Fibroblast of lung (primary cell): ENCODE results near the gene ZSWIM6. TPM values are rescaled to one million over a fixed set of nuclear protein-coding genes. Genes with fewer than 3 reads are reported as not detected.

Source experiments
- DNase-seq, 2 donors: peaks; one replicate each; pipeline versions ENCODE4 v3.0.0 to v3.0.0-alpha.2; 2010; ENCODE audit warnings: low read depth in 2 of 2
- H2AFZ ChIP-seq: 2 replicates; pipeline ENCODE4 v1.5.1; 2012; ENCODE audit warnings: low read length, control low read depth, inconsistent platforms
- H3K27ac ChIP-seq: 2 replicates; pipeline ENCODE4 v1.5.1; 2011; ENCODE audit warnings: low read length, control low read depth; ENCODE audit not compliant: insufficient read depth
- H3K27me3 ChIP-seq: 2 replicates; pipeline ENCODE4 v1.5.1; 2011; ENCODE audit warnings: mild to moderate bottlenecking, low read length; ENCODE audit not compliant: control insufficient read depth, insufficient read depth
- H3K36me3 ChIP-seq: 2 replicates; pipeline ENCODE4 v1.5.1; 2011; ENCODE audit warnings: low read length; ENCODE audit not compliant: control insufficient read depth, insufficient read depth
- H3K4me1 ChIP-seq: 2 replicates; pipeline ENCODE4 v1.5.1; 2011; ENCODE audit warnings: low read length; ENCODE audit not compliant: control insufficient read depth, insufficient read depth; ENCODE audit errors: extremely low read depth
- H3K4me2 ChIP-seq: 2 replicates; pipeline ENCODE4 v1.5.1; 2011; ENCODE audit warnings: low read length, control low read depth; ENCODE audit not compliant: insufficient read depth; ENCODE audit errors: extremely low read depth
- H3K4me3 ChIP-seq, 4 experiments: fragments of 200-600 bp in 1 of 4; sonication (generic) in 1 of 4; replicated peaks in 1 of 4; 2 replicates each; pipeline ENCODE4 v1.5.1; 2011 to 2016; ENCODE audit warnings: low read length in 4 of 4, low read depth in 3 of 4, mild to moderate bottlenecking in 3 of 4, control low read depth in 2 of 4, inconsistent platforms in 1 of 4, mixed read lengths in 1 of 4; ENCODE audit not compliant: insufficient read depth in 1 of 4; ENCODE audit errors: control extremely low read depth in 1 of 4
- H3K79me2 ChIP-seq: 2 replicates; pipeline ENCODE4 v1.5.1; 2012; ENCODE audit warnings: mild to moderate bottlenecking, low read length, inconsistent platforms; ENCODE audit not compliant: control insufficient read depth, insufficient read depth
- H3K9ac ChIP-seq: 2 replicates; pipeline ENCODE4 v1.5.1; 2011; ENCODE audit warnings: mild to moderate bottlenecking, low read length, control low read depth; ENCODE audit not compliant: insufficient read depth
- H3K9me3 ChIP-seq: 2 replicates; pipeline ENCODE4 v1.5.1; 2012; ENCODE audit warnings: low read depth, low read length; ENCODE audit not compliant: control insufficient read depth, insufficient read depth
- H4K20me1 ChIP-seq: 2 replicates; pipeline ENCODE4 v1.5.1; 2011; ENCODE audit warnings: low read length; ENCODE audit not compliant: control insufficient read depth, insufficient read depth; ENCODE audit errors: extremely low read depth
- EZH2 ChIP-seq: IDR thresholded peaks from 2 replicates; pipeline ENCODE4 v1.5.1; 2012; ENCODE audit warnings: low read length, control low read depth, mild to moderate bottlenecking; ENCODE audit errors: missing control alignments
- polyA plus RNA-seq, 2 donors: library from polyadenylated mRNA; depleted of rRNA in 1 of 2; stranded (reverse) in 1 of 2; unstranded in 1 of 2; fragments of >200 nt; gene quantifications; 2 replicates each; pipeline ENCODE4 v1.2.1, GENCODE V29; 2011 to 2012; ENCODE audit warnings: missing spikeins in 1 of 2
- total RNA-seq: library from RNA; depleted of rRNA; stranded (reverse); fragments of >200 nt; gene quantifications from 2 replicates; pipeline ENCODE4 v1.2.1, GENCODE V29; 2014
- TF ChIP-seq, protein P1 (sequence below), 2 donors: IDR thresholded peaks in 1 of 2; conservative IDR thresholded peaks in 1 of 2; 1 replicate in 1 of 2; 2 replicates in 1 of 2; pipeline ENCODE4 v1.5.1; 2011 to 2012; ENCODE audit warnings: low read length in 2 of 2, control low read depth in 1 of 2, inconsistent platforms in 1 of 2, low read depth in 1 of 2, mild to moderate bottlenecking in 1 of 2

The ZSWIM6 gene
- total and polyA plus RNA-seq, 2 donors (not counting 1 experiment from before 2014, with no cell fraction given), result 23.5 to 26.6 TPM

DNA sequence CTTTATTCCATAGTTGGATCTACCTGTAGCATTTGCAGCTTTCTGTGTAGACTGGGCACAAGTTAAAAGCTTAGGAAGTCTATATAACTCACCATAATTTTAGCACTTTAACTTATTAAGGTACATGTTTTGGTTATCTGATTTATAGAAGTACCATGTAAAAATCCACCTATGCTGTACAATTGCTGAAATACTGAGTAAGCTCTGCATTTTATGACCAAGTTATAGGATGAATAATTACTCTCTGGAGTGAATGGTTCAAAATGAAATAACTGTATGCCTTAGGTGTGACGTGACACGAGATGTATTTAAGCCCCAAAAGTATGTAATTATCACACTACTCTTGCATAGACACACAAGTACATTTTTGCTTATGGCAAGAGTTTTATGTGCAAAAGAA lies 22.1 kb downstream of the ZSWIM6 start:
- Histone ChIP-seq H3K27me3 (no peaks in the 10 kb centered on the region), H3K4me3 (no peak overlapping the region), H4K20me1 (peaks cover 19% of the 10 kb centered on the region), H3K79me2 (peaks cover 96% of the 10 kb centered on the region), H3K9me3 (no peaks in the 10 kb centered on the region), H3K4me2 (no peak overlapping the region), H2AFZ (no peak overlapping the region), H3K27ac (no peak overlapping the region), H3K36me3 (no peaks in the 10 kb centered on the region), H3K9ac (no peak overlapping the region), H3K4me1 (no peaks in the 10 kb centered on the region)
- TF ChIP-seq, protein P1, sequence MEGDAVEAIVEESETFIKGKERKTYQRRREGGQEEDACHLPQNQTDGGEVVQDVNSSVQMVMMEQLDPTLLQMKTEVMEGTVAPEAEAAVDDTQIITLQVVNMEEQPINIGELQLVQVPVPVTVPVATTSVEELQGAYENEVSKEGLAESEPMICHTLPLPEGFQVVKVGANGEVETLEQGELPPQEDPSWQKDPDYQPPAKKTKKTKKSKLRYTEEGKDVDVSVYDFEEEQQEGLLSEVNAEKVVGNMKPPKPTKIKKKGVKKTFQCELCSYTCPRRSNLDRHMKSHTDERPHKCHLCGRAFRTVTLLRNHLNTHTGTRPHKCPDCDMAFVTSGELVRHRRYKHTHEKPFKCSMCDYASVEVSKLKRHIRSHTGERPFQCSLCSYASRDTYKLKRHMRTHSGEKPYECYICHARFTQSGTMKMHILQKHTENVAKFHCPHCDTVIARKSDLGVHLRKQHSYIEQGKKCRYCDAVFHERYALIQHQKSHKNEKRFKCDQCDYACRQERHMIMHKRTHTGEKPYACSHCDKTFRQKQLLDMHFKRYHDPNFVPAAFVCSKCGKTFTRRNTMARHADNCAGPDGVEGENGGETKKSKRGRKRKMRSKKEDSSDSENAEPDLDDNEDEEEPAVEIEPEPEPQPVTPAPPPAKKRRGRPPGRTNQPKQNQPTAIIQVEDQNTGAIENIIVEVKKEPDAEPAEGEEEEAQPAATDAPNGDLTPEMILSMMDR (conservative IDR thresholded peaks at IDR 0.05 in 1 of 2, IDR thresholded peaks at IDR 0.05 in 1 of 2; ENCODE audit: low read depth in 1 of 2, low read length in 2 of 2), result no peak
- no peak for TF ChIP-seq EZH2
- DNase-seq, result no peak

DNA sequence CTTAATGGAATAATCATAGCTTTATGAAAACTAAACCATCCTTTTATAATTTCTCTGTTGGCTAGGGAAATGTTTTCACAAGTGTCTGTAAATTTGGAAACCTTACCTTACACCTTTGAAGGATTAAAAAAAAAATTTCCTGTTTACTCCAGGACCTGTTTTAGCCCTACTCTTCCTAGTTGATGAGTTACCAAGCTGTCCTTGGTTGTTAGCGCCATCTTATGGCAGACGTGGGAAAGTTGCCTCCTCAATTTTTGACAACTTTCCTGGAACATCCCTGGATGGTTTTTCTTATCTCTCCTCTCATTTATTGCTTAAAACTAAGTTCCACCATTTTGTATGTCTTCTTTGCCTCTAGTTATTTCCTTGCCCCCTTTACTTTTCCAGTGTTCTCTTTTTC lies 25.7 kb downstream of the ZSWIM6 start:
- H3K4me3 ChIP-seq, result no peak overlapping the region
- H3K4me1 ChIP-seq, result peaks cover 2% of the 10 kb centered on the region
- H3K27ac ChIP-seq, result no peak overlapping the region
- H2AFZ ChIP-seq, result no peak overlapping the region
- no peaks in the 10 kb centered on the region for H3K27me3 ChIP-seq
- H3K9me3 ChIP-seq, result no peaks in the 10 kb centered on the region
- H3K36me3 ChIP-seq, result no peaks in the 10 kb centered on the region
- no peak for DNase-seq
- H4K20me1 ChIP-seq, result peaks cover 15% of the 10 kb centered on the region
- H3K9ac ChIP-seq, result no peak overlapping the region
- H3K79me2 ChIP-seq, result peaks cover 96% of the 10 kb centered on the region
- H3K4me2 ChIP-seq, result no peak overlapping the region
- no peak for TF ChIP-seq EZH2
- TF ChIP-seq, protein P1 (conservative IDR thresholded peaks at IDR 0.05 in 1 of 2, IDR thresholded peaks at IDR 0.05 in 1 of 2; ENCODE audit: low read depth in 1 of 2, low read length in 2 of 2), result peak; percentile 28 to 43

DNA sequence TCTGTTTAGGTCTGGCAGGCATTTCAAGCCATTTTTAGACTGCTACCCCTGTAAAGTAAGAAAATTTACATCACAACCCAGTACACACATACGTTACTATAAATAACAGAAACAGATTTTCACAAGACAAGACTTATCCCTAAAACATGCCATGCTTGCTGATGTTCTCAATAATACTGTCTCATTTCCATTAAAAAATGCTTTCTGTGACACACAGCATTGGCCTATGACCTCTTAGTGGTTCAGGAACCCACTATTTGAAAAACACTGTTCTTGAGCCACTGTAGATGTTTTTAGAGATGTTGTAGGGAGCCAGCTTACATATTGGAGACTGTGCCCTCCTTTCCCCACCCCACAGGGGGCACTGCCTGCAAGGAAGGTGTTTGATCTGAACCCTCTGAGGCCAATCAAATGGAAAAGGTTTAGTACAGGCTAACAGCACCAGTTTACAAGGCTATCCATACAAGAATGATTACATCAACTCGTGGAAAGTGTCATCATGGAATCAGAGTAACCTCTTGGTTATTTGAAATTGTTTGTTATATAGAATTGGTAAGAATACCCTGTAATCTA lies 30.8 kb downstream of the ZSWIM6 start:
- no peak for TF ChIP-seq EZH2
- TF ChIP-seq, protein P1 (conservative IDR thresholded peaks at IDR 0.05 in 1 of 2, IDR thresholded peaks at IDR 0.05 in 1 of 2; ENCODE audit: low read depth in 1 of 2, low read length in 2 of 2), result peak; percentile 24 to 37
- Histone ChIP-seq H3K9ac (no peak overlapping the region), H2AFZ (no peak overlapping the region), H3K4me3 (no peak overlapping the region), H3K4me2 (no peak overlapping the region), H3K27ac (no peak overlapping the region), H3K79me2 (peaks cover 90% of the 10 kb centered on the region), H4K20me1 (peaks cover 4% of the 10 kb centered on the region), H3K9me3 (no peaks in the 10 kb centered on the region), H3K27me3 (no peaks in the 10 kb centered on the region), H3K4me1 (peaks cover 2% of the 10 kb centered on the region), H3K36me3 (no peaks in the 10 kb centered on the region)
- DNase-seq, result peak; percentile 21 to 44
